Left hindlimb (tissue), 1 donor: Measurements from ENCODE around the gene ACOXL.

ENCODE experiments used
- DNase-seq: peaks from one replicate; pipeline ENCODE4 v3.0.0-alpha.2; 2018

Gene ACOXL

DNA sequence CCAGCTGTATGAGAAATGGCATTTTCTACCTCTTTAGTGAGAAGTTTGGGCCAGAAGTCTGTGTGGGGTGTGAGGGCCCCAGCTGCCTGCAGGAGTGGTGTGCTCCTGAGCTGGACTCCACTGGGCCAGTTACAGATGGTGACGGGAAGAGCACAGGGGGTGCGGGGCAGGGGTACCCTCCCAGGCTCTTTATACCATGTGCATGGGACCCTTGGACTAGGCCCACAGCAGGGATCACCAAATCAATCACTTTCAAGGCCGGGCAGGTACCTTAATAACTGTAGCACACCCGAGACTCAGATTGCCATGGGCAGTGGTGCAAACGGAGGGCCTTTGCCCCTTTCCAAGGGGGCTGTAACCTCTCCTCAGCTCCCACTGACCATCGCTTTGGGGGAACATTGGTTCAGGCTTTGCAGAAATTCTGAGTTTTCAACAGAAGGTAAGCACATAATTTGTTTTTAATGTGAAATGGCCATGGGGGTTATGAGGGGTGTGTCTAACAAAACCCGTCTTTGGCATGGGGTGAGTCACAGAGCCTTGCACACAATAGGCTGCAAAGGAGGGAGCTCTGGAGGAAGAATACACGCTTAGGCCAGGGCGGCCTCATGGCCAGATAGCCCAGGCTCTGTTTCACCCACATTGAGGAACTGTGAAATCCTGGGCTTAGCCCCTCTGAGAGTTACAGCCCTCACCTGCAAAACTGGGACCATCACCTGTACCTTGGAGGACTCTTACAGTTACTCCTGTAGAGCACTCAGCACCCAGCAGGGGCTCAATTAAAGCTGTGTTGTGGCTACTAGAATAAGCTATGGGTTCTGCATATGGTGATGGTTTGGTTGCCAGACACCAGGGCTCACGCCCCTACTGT, 247.3 kb downstream of the ACOXL start:
- DNase-seq, result no peak

DNA sequence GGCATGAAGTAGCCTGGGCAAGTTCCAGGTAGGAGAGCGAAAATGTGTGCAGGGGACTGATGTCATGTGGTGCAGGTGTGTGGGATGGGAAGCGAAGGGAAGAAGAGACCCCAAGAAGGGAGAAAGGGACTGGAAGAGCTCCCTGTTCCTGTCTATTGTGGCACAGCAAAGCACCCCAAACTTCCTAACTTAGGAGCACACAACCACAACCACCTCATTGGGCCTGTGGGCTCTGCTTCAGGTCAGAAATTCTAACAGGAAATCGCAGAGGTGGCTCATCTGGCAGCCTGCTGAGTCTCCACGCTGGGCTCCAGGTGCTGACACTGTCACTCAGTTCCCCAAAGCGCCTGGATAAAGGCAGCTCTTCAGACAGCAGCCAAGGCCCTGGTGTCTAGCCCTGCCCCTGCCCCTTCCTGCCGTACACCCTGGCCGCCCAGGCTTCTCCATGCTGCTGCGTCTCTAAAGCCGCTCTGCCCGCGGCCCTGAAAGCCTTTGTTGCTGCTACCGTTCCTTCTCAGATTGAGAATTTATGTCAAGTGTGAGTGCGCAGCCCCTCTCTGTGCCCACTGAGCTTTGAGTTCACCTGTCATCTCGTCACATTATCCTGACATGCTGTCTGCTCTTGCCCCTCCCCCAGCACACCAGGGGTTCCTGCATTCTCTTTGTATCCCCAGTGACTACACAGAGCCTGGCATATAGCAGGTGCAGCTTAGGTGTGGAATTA, 248.1 kb downstream of the ACOXL start:
- no peak for DNase-seq

DNA sequence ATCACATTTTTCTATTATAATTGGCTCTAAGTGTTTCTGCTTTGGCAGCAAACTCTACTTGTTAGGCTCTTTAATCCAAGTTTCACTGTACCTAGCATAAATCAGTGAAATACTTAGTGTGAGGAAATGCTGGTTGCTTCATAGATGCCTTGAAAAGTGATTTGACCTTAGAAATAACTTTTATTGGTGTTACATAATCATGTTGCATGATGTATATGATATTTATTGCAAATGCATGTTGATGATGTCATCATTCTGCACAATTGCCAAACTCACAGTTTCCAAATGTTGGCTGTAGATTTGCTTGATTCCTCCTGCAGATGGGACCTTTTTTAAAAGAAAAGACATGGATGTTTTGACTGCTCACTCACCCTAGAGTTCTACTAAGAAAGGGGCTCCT, 250.8 kb downstream of the ACOXL start:
- no peak for DNase-seq

DNA sequence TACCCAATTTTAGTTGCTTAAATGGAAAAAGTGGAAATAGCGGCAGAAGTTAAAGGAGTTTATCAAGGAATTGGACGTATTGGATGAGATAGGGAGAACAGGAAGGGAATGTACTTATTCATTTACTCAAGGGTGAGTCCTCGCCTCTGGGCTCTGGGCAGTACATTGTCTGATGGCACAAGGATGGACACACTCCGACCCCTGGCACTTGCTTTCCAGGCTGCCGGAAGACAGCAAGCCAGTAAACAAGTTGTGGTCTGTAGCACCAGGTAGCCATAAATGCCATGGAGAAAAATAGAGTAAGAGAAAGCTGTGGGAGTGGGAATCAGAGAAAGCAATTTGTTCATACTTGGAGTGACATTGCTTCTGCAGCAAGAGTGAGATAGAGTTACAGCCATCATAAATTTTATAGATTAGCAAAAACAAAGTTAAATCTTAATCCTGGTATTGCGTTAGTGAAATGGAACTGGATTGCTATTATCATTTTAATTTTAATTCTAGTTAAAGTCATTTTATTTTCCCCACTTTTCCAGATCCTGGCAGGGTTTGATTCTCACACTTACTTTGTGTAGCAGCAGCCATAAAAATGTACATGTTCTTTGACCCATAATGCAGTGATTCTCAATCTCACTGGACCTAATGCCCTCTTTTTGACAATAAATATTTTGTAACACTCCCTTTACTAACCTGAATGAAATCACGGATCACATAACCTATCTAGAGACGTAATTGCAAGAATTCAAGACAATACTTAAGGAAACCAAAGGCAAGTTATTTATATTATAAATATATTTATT, 252.5 kb downstream of the ACOXL start:
- DNase-seq, result no peak

DNA sequence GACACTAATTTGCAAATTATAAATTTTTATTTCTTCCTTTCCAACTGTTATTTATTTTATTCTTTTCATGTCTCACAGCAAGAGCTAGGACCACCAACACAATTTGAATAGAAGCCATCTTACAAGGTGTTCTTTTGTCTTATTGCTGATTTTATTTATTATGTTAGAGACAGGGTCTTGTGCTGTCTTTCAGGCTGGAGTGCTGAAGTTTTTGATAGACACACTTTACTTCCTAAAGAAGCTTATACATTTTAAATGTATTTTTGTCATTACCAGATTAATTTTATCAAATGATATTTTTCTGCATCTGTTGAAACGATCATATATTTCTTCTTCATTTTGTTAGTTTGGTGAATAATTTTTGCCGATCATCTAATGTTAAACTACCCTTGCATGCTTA, 258.1 kb downstream of the ACOXL start:
- no peak for DNase-seq

DNA sequence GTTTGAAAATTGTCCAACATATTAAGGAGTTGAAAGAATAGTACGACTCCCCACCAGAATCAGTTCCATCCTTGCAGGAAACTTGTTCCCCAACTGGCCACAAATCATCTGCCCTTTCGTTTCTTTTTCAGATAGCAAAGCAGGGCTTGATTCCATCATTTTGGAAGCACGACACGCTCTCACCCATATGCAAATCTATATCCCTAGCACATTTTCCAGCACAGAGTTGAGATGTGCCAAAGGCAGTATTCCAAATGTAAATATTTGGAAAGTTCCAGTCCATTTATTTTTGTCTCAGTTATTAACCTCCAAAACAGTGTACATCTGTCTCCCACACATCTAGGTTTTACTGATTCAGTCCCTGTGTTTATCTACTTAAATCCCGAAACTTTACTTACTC, 259.5 kb downstream of the ACOXL start:
- peak; percentile 56 for DNase-seq

DNA sequence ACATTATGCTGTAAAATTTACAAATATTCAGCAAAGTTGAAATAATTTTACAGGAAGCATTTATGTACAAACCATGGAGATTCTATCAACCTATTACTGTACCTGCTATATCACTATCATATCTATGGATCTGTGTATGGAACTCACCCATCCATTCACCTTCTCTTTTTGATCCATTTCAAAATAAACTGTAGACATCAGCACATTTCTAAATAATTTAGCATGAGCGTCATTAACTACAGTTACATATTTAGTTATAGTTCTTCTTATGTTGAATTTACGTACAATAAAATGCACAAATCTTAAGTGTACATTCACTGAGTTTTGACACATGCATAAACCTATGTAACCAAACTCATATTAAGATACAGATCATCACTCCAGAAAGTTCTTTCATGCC, 260.5 kb downstream of the ACOXL start:
- no peak for DNase-seq

DNA sequence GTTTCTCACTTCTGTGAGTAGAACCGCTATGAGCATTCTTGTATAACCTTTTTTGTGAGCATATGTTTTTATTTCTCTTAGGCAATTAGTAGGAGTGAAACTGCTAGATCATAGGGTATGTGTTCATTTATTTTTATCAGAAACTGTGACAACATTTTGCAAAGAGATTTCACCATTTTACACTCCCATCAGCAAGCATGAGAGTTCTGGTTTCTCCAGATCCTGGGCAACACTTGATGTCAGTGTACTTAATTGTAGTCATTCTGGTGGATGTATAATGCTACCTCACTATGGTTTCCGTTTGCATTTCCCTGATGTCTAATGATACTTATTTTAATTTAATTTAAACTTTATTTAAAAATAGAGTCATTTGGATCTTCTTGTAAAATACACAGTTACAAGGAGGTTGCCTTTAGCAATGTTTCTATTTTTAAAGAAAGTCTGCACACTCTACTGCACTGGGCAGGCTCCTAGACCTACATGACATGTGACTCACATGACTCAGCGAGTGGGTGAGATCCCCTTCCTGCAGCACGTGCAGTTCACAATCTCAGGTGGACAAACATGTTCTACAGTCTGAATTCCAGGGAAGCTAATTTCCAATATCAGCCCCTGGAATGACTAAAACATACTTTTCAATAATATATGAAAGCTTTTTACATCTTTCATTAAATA, 261.3 kb downstream of the ACOXL start:
- no peak for DNase-seq

DNA sequence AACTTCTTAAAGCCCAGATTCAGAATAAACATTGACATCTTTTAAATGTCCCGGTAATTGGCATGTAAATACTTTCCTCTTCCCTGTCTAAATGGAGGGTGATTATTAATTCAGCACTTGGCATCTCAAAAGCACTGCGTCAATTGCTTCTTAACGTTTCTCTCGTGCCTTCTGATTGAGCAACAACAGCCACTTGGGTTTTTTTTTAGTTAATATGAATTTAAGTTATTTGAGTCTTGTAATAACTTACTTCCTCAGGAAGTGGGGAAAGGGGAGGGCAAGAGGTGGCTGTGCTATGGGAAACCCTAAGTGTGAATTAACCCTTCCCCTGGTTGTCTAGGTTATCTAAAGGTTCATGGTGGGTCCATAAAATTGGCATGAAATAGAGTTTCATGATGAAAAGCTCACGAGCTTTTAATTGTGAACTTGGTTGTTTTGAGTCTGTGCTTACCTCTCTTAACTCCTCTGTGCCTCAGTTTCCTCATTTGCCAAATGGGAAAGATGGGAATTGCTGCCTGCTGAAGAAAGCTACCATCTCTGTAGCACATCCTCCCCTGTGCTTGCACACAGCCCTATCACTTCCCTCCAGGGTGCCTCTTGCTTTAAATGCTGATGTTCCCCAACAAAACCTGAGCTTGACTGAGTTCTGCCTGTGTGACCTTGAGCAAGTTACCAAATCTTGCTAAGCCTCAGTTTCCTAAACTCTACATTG, 262.0 kb downstream of the ACOXL start:
- no peak for DNase-seq

DNA sequence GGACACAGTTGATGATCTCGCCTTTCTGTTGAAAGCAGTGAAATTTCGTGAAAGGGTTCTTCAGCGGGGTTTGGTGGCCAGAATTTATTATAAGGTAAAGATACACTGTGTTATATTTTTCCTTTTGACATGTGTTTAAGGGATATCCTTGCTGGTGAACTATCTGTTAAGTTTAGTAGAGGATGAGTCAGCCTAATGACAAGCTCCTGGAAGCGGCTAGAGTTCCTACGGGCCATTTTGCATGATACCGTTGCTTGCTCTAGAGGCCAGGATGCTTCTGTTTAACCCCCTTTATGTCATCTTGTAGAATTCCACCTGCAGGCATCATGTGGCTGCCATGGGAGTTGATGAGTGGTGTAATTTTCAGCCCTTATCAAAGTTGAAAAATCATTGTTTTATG, 263.5 kb downstream of the ACOXL start:
- no peak for DNase-seq

DNA sequence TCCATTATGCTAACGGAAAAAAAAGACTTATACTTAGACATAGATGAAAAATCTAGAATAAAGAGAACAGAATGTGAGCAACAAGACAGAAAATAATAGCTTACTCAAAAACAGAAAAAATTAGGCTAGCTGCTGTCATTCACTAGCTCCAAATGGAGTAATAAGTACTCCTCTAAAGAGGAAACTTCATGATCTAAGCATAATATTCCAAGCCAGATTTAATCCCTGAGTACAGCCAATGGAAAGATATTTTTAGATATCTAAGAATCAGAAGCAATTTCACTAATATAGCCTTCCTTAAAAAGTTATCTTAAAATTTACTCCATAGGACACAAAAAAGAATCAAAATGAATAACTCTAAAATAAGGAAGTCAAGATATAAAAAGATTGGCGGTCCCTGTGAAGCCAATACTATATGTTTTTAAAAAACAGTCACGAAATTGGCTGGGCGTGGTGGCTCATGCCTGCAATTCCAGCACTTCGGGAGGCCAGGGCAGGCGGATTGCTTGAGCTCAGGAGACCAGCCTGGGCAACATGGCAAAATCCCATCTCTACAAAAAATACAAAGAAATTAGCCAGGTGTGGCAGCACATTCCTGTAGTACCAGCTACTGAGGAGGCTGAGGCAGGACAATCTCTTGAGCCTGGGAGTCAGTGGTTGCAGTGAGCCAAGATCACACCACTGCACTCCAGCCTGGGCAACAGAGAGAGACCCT, 265.1 kb downstream of the ACOXL start:
- DNase-seq, result no peak

DNA sequence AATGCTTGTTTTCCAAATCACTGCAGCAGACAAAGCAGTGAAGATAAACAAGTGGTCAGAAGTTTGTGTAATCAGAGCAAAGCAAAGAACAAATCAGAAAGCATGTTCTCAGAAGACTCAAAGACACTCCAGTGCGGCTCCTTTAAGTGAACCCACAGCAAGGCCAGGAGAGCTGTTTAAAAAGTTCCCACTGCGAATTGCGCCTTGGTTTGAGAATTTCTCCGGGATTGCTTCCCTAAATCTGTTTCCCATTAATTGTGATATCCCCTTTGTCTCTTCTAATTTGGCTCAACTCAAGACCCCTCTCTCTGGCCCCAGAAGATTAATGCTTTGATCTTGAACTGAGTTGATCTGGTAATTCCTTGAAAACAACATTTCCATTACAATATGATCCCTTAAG, 265.9 kb downstream of the ACOXL start:
- no peak for DNase-seq

DNA sequence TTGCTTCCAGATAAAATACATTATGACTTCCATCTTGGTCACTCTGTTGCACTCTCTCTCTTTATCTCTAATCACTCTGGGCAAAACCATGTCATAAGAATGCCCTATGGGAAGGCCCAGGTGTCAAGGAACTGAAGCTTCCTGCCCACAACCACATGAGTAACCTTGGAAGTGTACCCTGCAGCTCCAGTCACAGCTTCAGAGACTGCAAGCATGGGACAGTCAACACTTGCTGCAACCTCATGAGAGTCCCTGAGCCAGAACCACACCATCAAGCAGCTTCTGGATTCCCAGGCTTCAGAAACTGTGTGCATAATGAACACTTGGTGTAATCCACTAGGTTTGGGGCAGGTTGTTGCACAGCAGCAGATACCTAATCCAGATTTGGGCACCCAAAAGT, 267.3 kb downstream of the ACOXL start:
- DNase-seq, result no peak

DNA sequence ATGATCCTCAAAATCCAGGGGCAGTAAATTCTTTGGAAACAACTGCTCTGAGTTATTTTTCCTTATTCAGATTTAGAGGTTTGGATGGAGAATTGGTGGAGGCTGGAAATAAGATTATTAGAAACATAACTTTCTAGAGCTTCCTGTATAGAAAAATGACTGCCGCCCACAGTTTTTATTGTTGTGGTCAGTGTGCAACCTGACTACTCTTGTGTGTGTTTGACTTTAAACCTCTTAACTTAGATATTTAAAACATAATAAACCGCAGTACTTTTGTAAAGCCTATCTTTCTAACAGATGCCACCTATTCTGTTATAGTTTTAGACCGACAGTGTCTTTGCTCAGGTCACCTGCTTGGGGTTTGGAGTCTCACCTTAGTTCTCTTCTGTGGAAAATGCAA, 272.9 kb downstream of the ACOXL start:
- DNase-seq, result no peak

DNA sequence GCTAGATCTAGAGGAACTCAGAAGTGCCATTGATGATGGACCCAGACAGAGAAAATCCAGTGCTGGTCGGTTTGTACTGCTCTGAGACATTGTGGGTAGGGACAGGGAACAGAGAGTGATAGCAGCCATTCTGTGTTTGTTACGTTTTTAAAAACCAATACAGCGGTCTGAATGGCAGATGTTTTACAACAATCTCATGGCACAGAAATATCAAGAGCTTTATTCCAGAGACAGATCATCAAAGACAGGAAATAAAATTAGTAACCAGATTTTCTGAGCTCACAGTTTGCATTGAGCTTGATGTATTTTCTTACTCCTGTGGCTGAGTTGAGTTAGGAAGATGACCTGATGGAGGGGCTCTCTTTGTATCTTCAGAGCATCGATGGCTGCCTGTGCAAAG, 273.4 kb downstream of the ACOXL start:
- DNase-seq, result no peak

DNA sequence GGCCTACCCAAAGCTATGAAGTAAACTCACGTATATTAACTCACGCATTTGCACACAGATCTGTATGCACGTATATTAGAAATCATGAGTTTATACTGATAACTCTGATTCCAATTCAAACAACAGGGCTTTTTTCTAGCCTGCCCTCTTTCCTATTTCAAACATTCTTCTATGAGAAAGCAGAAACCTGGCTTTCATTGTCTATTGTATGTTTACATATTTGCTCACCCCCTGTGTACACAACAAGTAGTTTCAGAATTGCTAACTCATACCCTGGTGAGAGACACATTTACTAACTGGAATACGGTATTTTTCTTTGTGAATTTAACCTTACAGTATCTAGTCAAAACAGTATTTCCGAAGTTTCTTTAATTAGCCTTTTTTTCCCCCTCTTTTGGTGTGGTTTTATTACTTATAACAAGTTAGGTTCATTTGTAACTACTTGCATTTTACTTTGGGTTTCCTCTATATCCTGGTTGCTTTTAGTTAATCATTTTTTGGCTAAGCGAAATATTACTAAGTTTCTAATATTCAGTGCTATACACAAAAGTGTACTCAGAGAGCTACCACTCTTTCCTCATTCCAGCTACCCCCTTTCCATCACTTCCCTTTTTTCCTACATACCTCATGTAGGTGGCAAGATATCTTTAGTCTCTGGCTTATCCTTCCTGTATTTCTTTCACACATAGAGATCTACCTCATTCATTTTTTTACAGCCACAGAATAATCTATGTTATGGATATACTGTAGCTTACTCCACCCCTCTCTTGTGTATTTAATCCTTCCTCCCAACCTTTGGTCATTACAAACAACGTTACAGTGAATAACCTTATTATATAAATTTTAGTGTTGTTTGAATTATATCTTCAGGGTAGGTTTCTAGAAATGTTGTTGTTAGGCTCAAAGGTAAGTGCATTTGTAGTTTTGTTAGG, 275.6 kb downstream of the ACOXL start:
- no peak for DNase-seq

DNA sequence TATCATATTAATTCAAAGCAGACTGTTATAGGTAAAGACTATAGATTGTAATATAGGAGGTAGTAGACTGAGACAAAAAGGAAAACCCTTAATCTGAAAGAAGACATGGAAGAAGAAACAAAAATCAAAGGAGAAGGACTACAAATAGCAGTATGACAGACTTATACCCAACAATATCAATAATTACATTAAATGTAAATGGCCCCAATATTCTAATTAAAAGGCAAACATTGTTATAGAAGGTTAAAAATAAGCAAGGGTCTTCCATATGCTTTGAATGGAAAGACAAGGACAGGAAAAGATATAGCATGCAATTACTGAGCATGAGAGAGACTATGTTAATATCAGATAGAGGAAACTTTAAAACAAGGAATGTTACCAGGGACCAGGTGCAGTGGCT, 278.8 kb downstream of the ACOXL start:
- no peak for DNase-seq

DNA sequence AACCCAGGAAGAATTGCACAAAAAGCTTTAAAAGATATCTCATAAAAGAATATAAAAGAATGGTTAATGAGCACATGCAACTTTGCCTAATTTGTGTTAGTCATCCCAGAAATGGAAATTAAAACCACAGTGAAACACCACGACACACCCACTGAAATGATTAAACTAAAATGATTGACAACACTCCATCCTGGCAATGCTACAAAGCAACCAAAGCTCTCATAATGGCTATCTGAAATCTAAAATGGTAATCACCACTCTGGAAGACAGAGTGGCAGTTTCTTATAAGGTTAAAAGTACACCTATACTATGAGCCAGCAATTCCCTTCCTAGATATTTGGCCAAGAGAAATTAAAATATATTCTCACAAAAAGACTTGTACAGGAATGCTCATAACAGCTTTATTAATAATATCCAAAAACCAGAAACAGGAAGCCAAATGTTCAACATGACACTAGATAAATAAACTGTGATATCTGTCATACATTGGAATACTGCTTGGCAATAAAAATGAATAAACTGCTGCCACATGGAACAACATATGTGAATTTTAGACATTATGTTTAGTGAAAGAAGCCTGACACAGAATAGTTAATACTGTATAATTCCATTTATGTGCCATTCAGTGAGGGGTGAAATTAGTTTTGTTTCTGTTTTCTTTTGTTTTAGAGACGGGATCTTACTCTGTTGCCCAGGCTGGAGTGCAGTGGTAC, 283.1 kb downstream of the ACOXL start:
- DNase-seq, result no peak

DNA sequence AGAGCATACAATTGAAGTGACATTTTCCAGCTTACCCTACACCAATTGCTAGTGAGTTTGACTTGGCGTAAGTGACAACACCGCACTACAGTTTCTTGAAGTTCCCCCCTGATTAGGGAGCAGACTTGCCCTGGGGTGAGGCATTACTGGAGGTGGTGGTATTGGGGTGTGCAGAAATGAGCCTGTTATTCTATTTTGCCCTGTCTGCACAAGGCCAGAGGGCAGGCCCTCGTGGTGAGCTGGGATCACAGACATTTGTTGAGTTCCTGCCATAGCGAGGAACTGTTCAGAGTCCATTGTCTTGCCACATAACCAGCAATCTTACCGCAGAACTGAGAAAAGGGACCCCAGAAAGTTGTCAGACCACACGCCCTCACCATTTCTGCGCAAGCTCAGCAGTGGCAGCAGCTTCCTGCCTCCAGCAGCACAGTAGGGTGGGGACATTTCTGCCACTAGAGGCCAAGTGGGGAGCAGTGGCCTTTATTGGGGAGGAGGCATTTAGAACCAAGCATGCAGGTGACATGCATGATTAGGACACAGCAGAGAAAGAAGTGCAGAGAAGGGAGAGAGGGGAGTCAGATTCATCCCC, 284.8 kb downstream of the ACOXL start:
- DNase-seq, result no peak
